Skeletal muscle cell (primary cell): ENCODE measurements around the gene NHLH2.

Experiments used
- DNase-seq: peaks from one replicate; pipeline ENCODE4 v3.0.0-alpha.2; 2010; ENCODE audit warnings: low read depth
- H3K4me3 ChIP-seq: 2 replicates; pipeline ENCODE4 v1.5.1; 2011; ENCODE audit warnings: low read depth, mild to moderate bottlenecking, control low read depth, low read length, moderate library complexity

The NHLH2 gene

GRCh38 chr1:115809847-115810246 lies 31.1 kb downstream of the NHLH2 start:
- H3K4me3 ChIP-seq: no peak overlapping the region

GRCh38 chr1:115809076-115809475 lies 31.9 kb downstream of the NHLH2 start:
- DNase-seq: no peak
- H3K4me3 ChIP-seq: no peak overlapping the region

More at GRCh38 chr1:115809847-115810246, 31.1 kb downstream of the NHLH2 start:
- DNase-seq: no peak

- DNase-seq: peak; percentile 36
Measured at GRCh38 chr1:115807723-115808122, 33.2 kb downstream of the NHLH2 start.

GRCh38 chr1:115805597-115805996 lies 35.3 kb downstream of the NHLH2 start:
- no peak for DNase-seq
- no peak overlapping the region for H3K4me3 ChIP-seq

More at GRCh38 chr1:115807723-115808122, 33.2 kb downstream of the NHLH2 start:
- H3K4me3 ChIP-seq: no peak overlapping the region

- H3K4me3 ChIP-seq: no peak overlapping the region
Measured at GRCh38 chr1:115802416-115802815, 38.5 kb downstream of the NHLH2 start.

GRCh38 chr1:115797486-115797885 lies 43.4 kb downstream of the NHLH2 start:
- H3K4me3 ChIP-seq: no peak overlapping the region
- no peak for DNase-seq

More at GRCh38 chr1:115802416-115802815, 38.5 kb downstream of the NHLH2 start:
- no peak for DNase-seq

GRCh38 chr1:115796897-115797296 lies 44.0 kb downstream of the NHLH2 start:
- no peak overlapping the region for H3K4me3 ChIP-seq
- no peak for DNase-seq

- DNase-seq: no peak
- no peak overlapping the region for H3K4me3 ChIP-seq
Measured at GRCh38 chr1:115796036-115796435, 44.9 kb downstream of the NHLH2 start.

GRCh38 chr1:115794976-115795639 lies 45.8 kb downstream of the NHLH2 start:
- no peak for DNase-seq
- no peak overlapping the region for H3K4me3 ChIP-seq

GRCh38 chr1:115793162-115793561 lies 47.8 kb downstream of the NHLH2 start:
- no peak for DNase-seq
- H3K4me3 ChIP-seq: no peak overlapping the region

- H3K4me3 ChIP-seq: no peak overlapping the region
- no peak for DNase-seq
Measured at GRCh38 chr1:115791816-115792215, 49.1 kb downstream of the NHLH2 start.

GRCh38 chr1:115790846-115791245 lies 50.1 kb downstream of the NHLH2 start:
- DNase-seq: no peak
- H3K4me3 ChIP-seq: no peak overlapping the region

- DNase-seq: no peak
- H3K4me3 ChIP-seq: no peak overlapping the region
Measured at GRCh38 chr1:115790356-115790755, 50.6 kb downstream of the NHLH2 start.
